HepG2 (cell line): ENCODE results near the gene NTN3. TPM values are rescaled to one million over a fixed set of nuclear protein-coding genes. Genes with fewer than 3 reads are reported as not detected.
A peak's percentile ranks its signal among the peaks of the same experiment; 100 is the strongest.

ENCODE experiments used
- CREB1 ChIP-seq, 2 experiments: fragments of 450-650 bp in 1 of 2; IDR thresholded peaks; 2 replicates each; pipeline ENCODE4 v1.6.1; 2016 to 2017; ENCODE audit warnings: control low read depth in 1 of 2, mild to moderate bottlenecking in 1 of 2, missing compliant biosample characterization in 1 of 2, missing genetic modification characterization in 1 of 2
- FOXA3 ChIP-seq: IDR thresholded peaks from 2 replicates; pipeline ENCODE4 v1.6.1; 2016; ENCODE audit warnings: missing genetic modification reagents, missing compliant biosample characterization
- IRF2 ChIP-seq: IDR thresholded peaks from 2 replicates; pipeline ENCODE4 v1.6.1; 2018; ENCODE audit warnings: missing genetic modification reagents, missing compliant biosample characterization
- KDM4B ChIP-seq: sonication (generic); formaldehyde crosslinking; IDR thresholded peaks from 2 replicates; pipeline ENCODE4 v1.4.0; 2020; ENCODE audit warnings: missing genetic modification reagents
- KLF11 ChIP-seq: IDR thresholded peaks from 2 replicates; pipeline ENCODE4 v1.6.1; 2016; ENCODE audit warnings: missing compliant biosample characterization
- MTF2 ChIP-seq: sonication (generic); formaldehyde crosslinking; IDR thresholded peaks from 2 replicates; pipeline ENCODE4 v1.5.0; 2020; ENCODE audit warnings: missing genetic modification reagents, borderline replicate concordance
- NR2C2 ChIP-seq: sonication (generic); formaldehyde crosslinking; IDR thresholded peaks from 2 replicates; pipeline ENCODE4 v1.4.0; 2020; ENCODE audit warnings: missing genetic modification reagents, mild to moderate bottlenecking, moderate library complexity, borderline replicate concordance
- ZBTB34 ChIP-seq: sonication (generic); formaldehyde crosslinking; IDR thresholded peaks from 2 replicates; pipeline ENCODE4 v1.8.0; 2022; ENCODE audit warnings: mild to moderate bottlenecking, missing genetic modification reagents
- ZFP37 ChIP-seq: sonication (generic); formaldehyde crosslinking; IDR thresholded peaks from 2 replicates; pipeline ENCODE4 v1.4.0; 2020; ENCODE audit warnings: missing genetic modification reagents, borderline replicate concordance
- ZNF121 ChIP-seq: sonication (generic); formaldehyde crosslinking; IDR thresholded peaks from 2 replicates; pipeline ENCODE4 v1.5.0; 2020; ENCODE audit warnings: mild to moderate bottlenecking, missing genetic modification reagents
- ZNF136 ChIP-seq: sonication (generic); formaldehyde crosslinking; IDR thresholded peaks from 2 replicates; pipeline ENCODE4 v1.8.1; 2022; ENCODE audit warnings: low read depth, mild to moderate bottlenecking, moderate library complexity, missing genetic modification reagents
- ZNF547 ChIP-seq: sonication (generic); formaldehyde crosslinking; IDR thresholded peaks from 2 replicates; pipeline ENCODE4 v1.5.1; 2020; ENCODE audit warnings: mild to moderate bottlenecking, missing genetic modification reagents
- ZNF670 ChIP-seq: sonication (generic); formaldehyde crosslinking; IDR thresholded peaks from 2 replicates; pipeline ENCODE4 v1.8.0; 2022; ENCODE audit warnings: mild to moderate bottlenecking, missing genetic modification reagents, borderline replicate concordance
- ZNF761 ChIP-seq: sonication (generic); formaldehyde crosslinking; conservative IDR thresholded peaks from 2 replicates; pipeline ENCODE4 v1.4.0; 2020; ENCODE audit warnings: mild to moderate bottlenecking, missing genetic modification reagents
- ZNF891 ChIP-seq: sonication (generic); formaldehyde crosslinking; IDR thresholded peaks from 2 replicates; pipeline ENCODE4 v1.5.0; 2020; ENCODE audit warnings: mild to moderate bottlenecking, missing genetic modification reagents
- ZZZ3 ChIP-seq: sonication (generic); formaldehyde crosslinking; IDR thresholded peaks from 2 replicates; pipeline ENCODE4 v1.4.0; 2020; ENCODE audit warnings: missing genetic modification reagents, mild to moderate bottlenecking, borderline replicate concordance
- polyA plus RNA-seq, 8 experiments: library from polyadenylated mRNA; depleted of rRNA in 3 of 8; stranded (reverse) in 7 of 8; unstranded in 1 of 8; fragments of >200 nt; fragmentation: Illumina TruSeq in 4 of 8; extraction: Trizol in 4 of 8; gene quantifications; 2 replicates each; pipeline versions ENCODE4 v1.2.1 to v1.2.3, GENCODE V29; 2011 to 2016; ENCODE audit warnings: low read depth in 4 of 8, missing spikeins in 1 of 8, mixed read lengths in 1 of 8; ENCODE audit not compliant: insufficient read depth in 1 of 8
- total RNA-seq, 5 experiments: library from RNA; depleted of rRNA; stranded (reverse); fragments of >200 nt; fragmentation: Illumina TruSeq; extraction: Trizol; gene quantifications; 2 replicates each; pipeline ENCODE4 v1.2.3, GENCODE V29; 2016; ENCODE audit warnings: low read depth in 1 of 5
- TF ChIP-seq, protein P1 (sequence below): sonication (generic); formaldehyde crosslinking; IDR thresholded peaks from one replicate; pipeline ENCODE4 v1.5.1; 2020; ENCODE audit warnings: mild to moderate bottlenecking, missing genetic modification reagents; ENCODE audit errors: not compliant biosample characterization
- TF ChIP-seq, protein P2 (sequence below): sonication (generic); formaldehyde crosslinking; IDR thresholded peaks from 2 replicates; pipeline ENCODE4 v1.5.0; 2020; ENCODE audit warnings: missing genetic modification reagents, mild to moderate bottlenecking, borderline replicate concordance

Gene NTN3
- total and polyA plus RNA-seq, 2 of the 13 experiments (the other 11 are each of a cell fraction or from before 2014, with no cell fraction given): 0.09 to 0.20 TPM

- TF ChIP-seq, protein P1, sequence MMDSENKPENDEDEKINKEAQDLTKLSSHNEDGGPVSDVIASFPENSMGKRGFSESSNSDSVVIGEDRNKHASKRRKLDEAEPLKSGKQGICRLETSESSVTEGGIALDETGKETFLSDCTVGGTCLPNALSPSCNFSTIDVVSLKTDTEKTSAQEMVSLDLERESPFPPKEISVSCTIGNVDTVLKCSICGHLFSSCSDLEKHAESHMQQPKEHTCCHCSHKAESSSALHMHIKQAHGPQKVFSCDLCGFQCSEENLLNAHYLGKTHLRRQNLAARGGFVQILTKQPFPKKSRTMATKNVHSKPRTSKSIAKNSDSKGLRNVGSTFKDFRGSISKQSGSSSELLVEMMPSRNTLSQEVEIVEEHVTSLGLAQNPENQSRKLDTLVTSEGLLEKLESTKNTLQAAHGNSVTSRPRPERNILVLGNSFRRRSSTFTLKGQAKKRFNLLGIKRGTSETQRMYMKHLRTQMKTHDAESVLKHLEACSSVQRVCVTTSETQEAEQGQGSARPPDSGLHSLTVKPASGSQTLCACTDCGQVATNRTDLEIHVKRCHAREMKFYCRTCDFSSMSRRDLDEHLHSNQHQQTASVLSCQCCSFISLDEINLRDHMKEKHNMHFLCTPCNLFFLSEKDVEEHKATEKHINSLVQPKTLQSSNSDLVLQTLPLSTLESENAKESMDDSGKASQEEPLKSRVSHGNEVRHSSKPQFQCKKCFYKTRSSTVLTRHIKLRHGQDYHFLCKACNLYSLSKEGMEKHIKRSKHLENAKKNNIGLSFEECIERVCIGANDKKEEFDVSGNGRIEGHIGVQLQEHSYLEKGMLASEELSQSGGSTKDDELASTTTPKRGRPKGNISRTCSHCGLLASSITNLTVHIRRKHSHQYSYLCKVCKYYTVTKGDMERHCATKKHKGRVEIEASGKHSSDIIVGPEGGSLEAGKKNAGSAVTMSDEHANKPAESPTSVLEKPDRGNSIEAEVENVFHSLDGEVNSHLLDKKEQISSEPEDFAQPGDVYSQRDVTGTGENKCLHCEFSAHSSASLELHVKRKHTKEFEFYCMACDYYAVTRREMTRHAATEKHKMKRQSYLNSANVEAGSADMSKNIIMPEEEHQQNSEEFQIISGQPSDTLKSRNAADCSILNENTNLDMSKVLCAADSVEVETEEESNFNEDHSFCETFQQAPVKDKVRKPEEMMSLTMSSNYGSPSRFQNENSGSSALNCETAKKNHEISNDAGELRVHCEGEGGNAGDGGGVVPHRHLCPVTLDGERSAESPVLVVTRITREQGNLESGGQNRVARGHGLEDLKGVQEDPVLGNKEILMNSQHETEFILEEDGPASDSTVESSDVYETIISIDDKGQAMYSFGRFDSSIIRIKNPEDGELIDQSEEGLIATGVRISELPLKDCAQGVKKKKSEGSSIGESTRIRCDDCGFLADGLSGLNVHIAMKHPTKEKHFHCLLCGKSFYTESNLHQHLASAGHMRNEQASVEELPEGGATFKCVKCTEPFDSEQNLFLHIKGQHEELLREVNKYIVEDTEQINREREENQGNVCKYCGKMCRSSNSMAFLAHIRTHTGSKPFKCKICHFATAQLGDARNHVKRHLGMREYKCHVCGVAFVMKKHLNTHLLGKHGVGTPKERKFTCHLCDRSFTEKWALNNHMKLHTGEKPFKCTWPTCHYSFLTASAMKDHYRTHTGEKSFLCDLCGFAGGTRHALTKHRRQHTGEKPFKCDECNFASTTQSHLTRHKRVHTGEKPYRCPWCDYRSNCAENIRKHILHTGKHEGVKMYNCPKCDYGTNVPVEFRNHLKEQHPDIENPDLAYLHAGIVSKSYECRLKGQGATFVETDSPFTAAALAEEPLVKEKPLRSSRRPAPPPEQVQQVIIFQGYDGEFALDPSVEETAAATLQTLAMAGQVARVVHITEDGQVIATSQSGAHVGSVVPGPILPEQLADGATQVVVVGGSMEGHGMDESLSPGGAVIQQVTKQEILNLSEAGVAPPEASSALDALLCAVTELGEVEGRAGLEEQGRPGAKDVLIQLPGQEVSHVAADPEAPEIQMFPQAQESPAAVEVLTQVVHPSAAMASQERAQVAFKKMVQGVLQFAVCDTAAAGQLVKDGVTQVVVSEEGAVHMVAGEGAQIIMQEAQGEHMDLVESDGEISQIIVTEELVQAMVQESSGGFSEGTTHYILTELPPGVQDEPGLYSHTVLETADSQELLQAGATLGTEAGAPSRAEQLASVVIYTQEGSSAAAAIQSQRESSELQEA (CRISPR knock-in tag): no peak
- no peak for TF ChIP-seq ZNF136
- TF ChIP-seq IRF2: no peak
- TF ChIP-seq ZNF761: no peak
- TF ChIP-seq KDM4B (CRISPR knock-in tag): no peak
- TF ChIP-seq, protein P2, sequence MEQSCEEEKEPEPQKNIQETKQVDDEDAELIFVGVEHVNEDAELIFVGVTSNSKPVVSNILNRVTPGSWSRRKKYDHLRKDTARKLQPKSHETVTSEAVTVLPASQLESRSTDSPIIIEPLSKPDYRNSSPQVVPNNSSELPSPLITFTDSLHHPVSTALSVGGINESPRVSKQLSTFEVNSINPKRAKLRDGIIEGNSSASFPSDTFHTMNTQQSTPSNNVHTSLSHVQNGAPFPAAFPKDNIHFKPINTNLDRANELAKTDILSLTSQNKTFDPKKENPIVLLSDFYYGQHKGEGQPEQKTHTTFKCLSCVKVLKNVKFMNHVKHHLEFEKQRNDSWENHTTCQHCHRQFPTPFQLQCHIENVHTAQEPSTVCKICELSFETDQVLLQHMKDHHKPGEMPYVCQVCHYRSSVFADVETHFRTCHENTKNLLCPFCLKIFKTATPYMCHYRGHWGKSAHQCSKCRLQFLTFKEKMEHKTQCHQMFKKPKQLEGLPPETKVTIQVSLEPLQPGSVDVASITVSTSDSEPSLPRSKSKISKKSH: peak; percentile 47; the same call in 1 of the 2 replicates
- no peak for TF ChIP-seq NR2C2 (CRISPR knock-in tag)
- TF ChIP-seq ZNF670 (CRISPR knock-in tag): no peak
- TF ChIP-seq ZNF547 (CRISPR knock-in tag): no peak
- 0 out of 2 replicates have a peak, but pooled peaks have one; percentile 72 for TF ChIP-seq ZNF891 (CRISPR knock-in tag)
- TF ChIP-seq ZNF121 (CRISPR knock-in tag): no peak
- TF ChIP-seq MTF2 (CRISPR knock-in tag): no peak
- no peak for TF ChIP-seq KLF11 (CRISPR knock-in tag)
- TF ChIP-seq ZFP37: no peak
- TF ChIP-seq FOXA3: no peak
- TF ChIP-seq ZZZ3 (CRISPR knock-in tag): no peak
- TF ChIP-seq ZBTB34 (CRISPR knock-in tag): no peak
- no peak for TF ChIP-seq CREB1 (IDR thresholded peaks at IDR 0.05)
- no peak for TF ChIP-seq CREB1 (CRISPR knock-in tag; IDR thresholded peaks at IDR 0.05)
Measured at GRCh38 chr16:2520784-2521531, 49.9 kb downstream of the NTN3 start (continued).
